ENCODE data around the gene SMARCAD1.

Gene SMARCAD1

DNA sequence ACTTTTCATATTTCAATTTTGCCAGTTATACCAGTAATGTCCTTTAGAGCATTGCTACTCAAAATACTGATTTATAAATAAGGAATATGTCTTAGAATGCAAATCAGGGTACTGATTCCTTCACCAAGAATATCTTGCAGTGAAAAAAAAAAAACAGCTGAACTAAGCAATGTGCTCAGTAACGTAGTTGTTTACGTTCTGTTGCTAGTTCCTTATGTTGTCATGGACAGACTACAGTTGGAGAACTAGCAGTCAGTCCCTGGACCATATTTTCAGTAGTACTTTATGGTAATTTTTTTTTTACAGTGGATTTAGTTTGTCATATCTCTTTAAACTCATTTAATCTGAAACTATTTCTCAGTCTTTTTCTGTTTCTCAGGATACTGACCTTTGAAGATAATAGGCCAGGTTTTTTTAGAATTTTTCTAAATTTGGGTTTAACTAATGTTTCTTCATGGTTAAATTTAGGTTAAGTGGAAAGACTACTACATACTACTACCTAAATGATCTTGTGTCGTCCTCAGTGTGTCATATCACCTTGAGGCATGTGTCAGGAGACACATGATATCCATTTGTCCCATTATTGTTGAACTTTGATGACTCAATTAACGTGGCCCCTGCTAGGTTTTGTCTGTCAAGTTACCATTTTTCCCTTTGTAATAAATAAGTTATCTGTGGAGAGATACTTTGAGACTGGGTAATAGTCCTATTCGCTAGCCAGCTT is 21.0 kb downstream of the SMARCAD1 start:
- Histone ChIP-seq H3K36me3 (ENCODE audit: control insufficient read depth, insufficient read depth, low read length) (0 out of 2 replicates have a peak, but pooled peaks cover 4% of the 10 kb centered on the region), H3K4me3 (ENCODE audit: low read length) (no peak overlapping the region), H3K27me3 (ENCODE audit: control insufficient read depth, insufficient read depth, low read length) (no peaks in the 10 kb centered on the region; the same call in 1 of the 2 replicates), H3K9me3 (ENCODE audit: control insufficient read depth, insufficient read depth, low read length) (no peaks in the 10 kb centered on the region), H3K4me1 (ENCODE audit: control insufficient read depth, insufficient read depth, low read length) (no peaks in the 10 kb centered on the region), H3K27ac (ENCODE audit: low read length) (no peak overlapping the region)
- no CpG with 5 or more reads among the region's 5 CpGs for WGBS (ENCODE audit: insufficient coverage, insufficient read length)
- no peak for DNase-seq (ENCODE audit: low read depth, low spot score)

DNA sequence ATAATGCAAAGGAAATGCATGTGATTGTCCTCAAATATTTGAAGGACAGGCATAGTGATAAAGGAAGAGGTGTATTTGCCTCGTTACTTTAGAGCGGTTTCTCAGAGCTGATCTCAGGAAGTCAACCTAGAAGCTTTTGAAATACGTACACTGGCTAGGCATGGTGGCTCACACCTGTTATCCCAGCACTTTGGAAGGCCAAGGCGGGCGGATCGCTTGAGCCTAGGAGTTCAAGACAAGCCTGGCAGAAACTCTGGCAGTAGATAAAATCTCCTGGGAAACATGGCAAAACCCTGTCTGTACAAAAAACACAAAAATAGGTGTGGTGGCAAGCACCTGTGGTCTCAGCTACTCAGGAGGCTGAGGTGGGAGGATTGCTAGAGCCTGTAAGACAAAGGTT is 24.9 kb downstream of the SMARCAD1 start:
- WGBS (ENCODE audit: insufficient coverage, insufficient read length): no CpG with 5 or more reads among the region's 6 CpGs
- Histone ChIP-seq H3K4me3 (ENCODE audit: low read length) (no peak overlapping the region), H3K27ac (ENCODE audit: low read length) (no peak overlapping the region), H3K4me1 (ENCODE audit: control insufficient read depth, insufficient read depth, low read length) (no peaks in the 10 kb centered on the region), H3K27me3 (ENCODE audit: control insufficient read depth, insufficient read depth, low read length) (no peaks in the 10 kb centered on the region; the same call in 1 of the 2 replicates), H3K36me3 (ENCODE audit: control insufficient read depth, insufficient read depth, low read length) (peaks cover 2% of the 10 kb centered on the region; the same call in 1 of the 2 replicates), H3K9me3 (ENCODE audit: control insufficient read depth, insufficient read depth, low read length) (no peaks in the 10 kb centered on the region)
- no peak for DNase-seq (ENCODE audit: low read depth, low spot score)

GRCh38 chr4:94235825-94236224 is 28.2 kb downstream of the SMARCAD1 start:
- Histone ChIP-seq H3K9me3 (ENCODE audit: control insufficient read depth, insufficient read depth, low read length) (no peaks in the 10 kb centered on the region), H3K27me3 (ENCODE audit: control insufficient read depth, insufficient read depth, low read length) (no peaks in the 10 kb centered on the region), H3K27ac (ENCODE audit: low read length) (no peak overlapping the region), H3K36me3 (ENCODE audit: control insufficient read depth, insufficient read depth, low read length) (peaks cover 4% of the 10 kb centered on the region; the same call in 1 of the 2 replicates), H3K4me1 (ENCODE audit: control insufficient read depth, insufficient read depth, low read length) (no peaks in the 10 kb centered on the region), H3K4me3 (ENCODE audit: low read length) (no peak overlapping the region)
- no peak for DNase-seq (ENCODE audit: low read depth, low spot score)

- H3K27ac ChIP-seq (ENCODE audit: low read length): no peak overlapping the region
- H3K4me1 ChIP-seq (ENCODE audit: control insufficient read depth, insufficient read depth, low read length): no peaks in the 10 kb centered on the region
- no peak overlapping the region for H3K4me3 ChIP-seq (ENCODE audit: low read length)
- no peak for DNase-seq (ENCODE audit: low read depth, low spot score)
- H3K27me3 ChIP-seq (ENCODE audit: control insufficient read depth, insufficient read depth, low read length): no peaks in the 10 kb centered on the region
- H3K36me3 ChIP-seq (ENCODE audit: control insufficient read depth, insufficient read depth, low read length): peaks cover 10% of the 10 kb centered on the region; the same call in 1 of the 2 replicates
- WGBS (ENCODE audit: insufficient coverage, insufficient read length): no CpG with 5 or more reads among the region's 4 CpGs
- no peaks in the 10 kb centered on the region for H3K9me3 ChIP-seq (ENCODE audit: control insufficient read depth, insufficient read depth, low read length)
These were observed 29.6 kb downstream of the SMARCAD1 start for GRCh38 chr4:94237271-94237670.

DNA sequence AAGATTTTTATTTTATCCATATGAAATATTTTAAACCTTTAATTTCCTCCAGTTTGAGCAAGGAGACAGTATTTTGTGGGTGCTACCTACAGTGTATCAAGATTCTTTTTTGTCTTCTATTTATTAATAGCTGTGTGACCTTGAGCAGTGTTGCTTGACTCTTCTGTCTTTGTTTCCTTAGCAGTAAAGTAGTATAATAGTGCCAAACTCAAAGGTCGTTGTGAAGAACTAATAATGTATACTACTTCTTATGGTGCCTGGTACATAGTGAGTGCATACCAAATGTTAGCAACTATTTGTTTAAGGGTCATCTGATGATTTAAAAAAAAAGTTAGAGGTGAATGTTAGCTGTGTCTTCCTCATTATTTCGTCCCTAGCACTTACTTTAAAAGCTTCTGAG is 30.5 kb downstream of the SMARCAD1 start:
- DNase-seq (ENCODE audit: low read depth, low spot score): no peak
- H3K4me3 ChIP-seq (ENCODE audit: low read length): no peak overlapping the region
- H3K4me1 ChIP-seq (ENCODE audit: control insufficient read depth, insufficient read depth, low read length): no peaks in the 10 kb centered on the region
- no peaks in the 10 kb centered on the region for H3K9me3 ChIP-seq (ENCODE audit: control insufficient read depth, insufficient read depth, low read length)
- H3K27ac ChIP-seq (ENCODE audit: low read length): no peak overlapping the region
- H3K27me3 ChIP-seq (ENCODE audit: control insufficient read depth, insufficient read depth, low read length): no peaks in the 10 kb centered on the region
- no CpG with 5 or more reads among the region's 2 CpGs for WGBS (ENCODE audit: insufficient coverage, insufficient read length)
- H3K36me3 ChIP-seq (ENCODE audit: control insufficient read depth, insufficient read depth, low read length): peaks cover 13% of the 10 kb centered on the region; the same call in 1 of the 2 replicates

- DNase-seq (ENCODE audit: low read depth, low spot score): no peak
- no peaks in the 10 kb centered on the region for H3K27me3 ChIP-seq (ENCODE audit: control insufficient read depth, insufficient read depth, low read length)
- peaks cover 14% of the 10 kb centered on the region; the same call in 1 of the 2 replicates for H3K36me3 ChIP-seq (ENCODE audit: control insufficient read depth, insufficient read depth, low read length)
- H3K4me3 ChIP-seq (ENCODE audit: low read length): no peak overlapping the region
- H3K9me3 ChIP-seq (ENCODE audit: control insufficient read depth, insufficient read depth, low read length): no peaks in the 10 kb centered on the region
- H3K27ac ChIP-seq (ENCODE audit: low read length): no peak overlapping the region
- no peaks in the 10 kb centered on the region for H3K4me1 ChIP-seq (ENCODE audit: control insufficient read depth, insufficient read depth, low read length)
These were observed 32.7 kb downstream of the SMARCAD1 start for GRCh38 chr4:94240384-94240783.

GRCh38 chr4:94244087-94244828 is 36.6 kb downstream of the SMARCAD1 start:
- DNase-seq (ENCODE audit: low read depth, low spot score): no peak
- H3K4me1 ChIP-seq (ENCODE audit: control insufficient read depth, insufficient read depth, low read length): no peaks in the 10 kb centered on the region
- no peaks in the 10 kb centered on the region for H3K9me3 ChIP-seq (ENCODE audit: control insufficient read depth, insufficient read depth, low read length)
- no CpG with 5 or more reads among the region's 3 CpGs for WGBS (ENCODE audit: insufficient coverage, insufficient read length)
- no peaks in the 10 kb centered on the region for H3K27me3 ChIP-seq (ENCODE audit: control insufficient read depth, insufficient read depth, low read length)
- H3K27ac ChIP-seq (ENCODE audit: low read length): no peak overlapping the region
- no peak overlapping the region for H3K4me3 ChIP-seq (ENCODE audit: low read length)
- H3K36me3 ChIP-seq (ENCODE audit: control insufficient read depth, insufficient read depth, low read length): peaks cover 12% of the 10 kb centered on the region; the same call in 1 of the 2 replicates

DNA sequence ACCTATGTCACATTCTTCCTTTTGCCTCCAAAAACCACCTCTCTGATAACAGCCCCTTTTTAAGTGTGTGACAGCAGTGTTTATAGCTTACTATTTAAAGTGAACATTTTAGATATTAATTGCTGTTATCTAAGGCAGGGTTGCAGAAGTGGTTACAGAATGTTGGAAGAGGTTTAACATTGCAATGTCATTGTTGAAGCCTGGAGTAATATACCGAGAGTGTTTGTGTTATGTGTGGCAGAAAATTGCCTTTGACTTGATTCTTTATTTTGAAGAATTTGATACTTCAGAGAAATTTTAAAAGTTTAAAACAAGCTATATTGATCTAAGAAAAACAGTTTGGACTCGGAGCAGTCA is 37.1 kb downstream of the SMARCAD1 start:
- Histone ChIP-seq H3K9me3 (ENCODE audit: control insufficient read depth, insufficient read depth, low read length) (no peaks in the 10 kb centered on the region), H3K27me3 (ENCODE audit: control insufficient read depth, insufficient read depth, low read length) (no peaks in the 10 kb centered on the region), H3K27ac (ENCODE audit: low read length) (no peak overlapping the region), H3K4me1 (ENCODE audit: control insufficient read depth, insufficient read depth, low read length) (no peaks in the 10 kb centered on the region), H3K4me3 (ENCODE audit: low read length) (no peak overlapping the region), H3K36me3 (ENCODE audit: control insufficient read depth, insufficient read depth, low read length) (peaks cover 10% of the 10 kb centered on the region; the same call in 1 of the 2 replicates)
- no CpG with 5 or more reads among the region's 2 CpGs for WGBS (ENCODE audit: insufficient coverage, insufficient read length)
- DNase-seq (ENCODE audit: low read depth, low spot score): no peak

- Histone ChIP-seq H3K9me3 (ENCODE audit: control insufficient read depth, insufficient read depth, low read length) (no peaks in the 10 kb centered on the region), H3K4me1 (ENCODE audit: control insufficient read depth, insufficient read depth, low read length) (no peaks in the 10 kb centered on the region), H3K36me3 (ENCODE audit: control insufficient read depth, insufficient read depth, low read length) (peaks cover 8% of the 10 kb centered on the region; the same call in 1 of the 2 replicates), H3K27me3 (ENCODE audit: control insufficient read depth, insufficient read depth, low read length) (no peaks in the 10 kb centered on the region), H3K27ac (ENCODE audit: low read length) (no peak overlapping the region), H3K4me3 (ENCODE audit: low read length) (no peak overlapping the region)
- no peak for DNase-seq (ENCODE audit: low read depth, low spot score)
These were observed 43.4 kb downstream of the SMARCAD1 start for GRCh38 chr4:94251094-94251493.

DNA sequence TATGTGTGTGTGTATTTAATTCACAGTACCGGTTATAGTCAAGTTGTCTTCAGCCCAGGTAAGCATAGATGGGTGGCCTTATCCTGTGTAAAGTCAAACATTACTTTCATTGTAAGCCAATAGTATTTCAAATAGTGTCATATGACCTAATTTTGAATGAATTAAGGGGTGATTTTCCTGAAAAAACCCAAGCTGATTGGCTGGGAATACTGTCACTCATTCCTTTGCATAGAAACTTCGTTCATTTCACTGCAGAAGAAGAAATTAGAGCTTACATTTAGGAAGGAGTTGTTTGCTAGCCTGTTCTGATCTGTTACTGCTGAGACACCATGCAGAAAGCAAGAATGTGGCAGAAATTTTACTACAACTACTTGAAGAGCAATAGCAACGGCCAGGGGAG is 45.4 kb downstream of the SMARCAD1 start:
- Histone ChIP-seq H3K27me3 (ENCODE audit: control insufficient read depth, insufficient read depth, low read length) (no peaks in the 10 kb centered on the region), H3K9me3 (ENCODE audit: control insufficient read depth, insufficient read depth, low read length) (no peaks in the 10 kb centered on the region), H3K4me3 (ENCODE audit: low read length) (no peak overlapping the region), H3K36me3 (ENCODE audit: control insufficient read depth, insufficient read depth, low read length) (peaks cover 8% of the 10 kb centered on the region; the same call in 1 of the 2 replicates), H3K27ac (ENCODE audit: low read length) (no peak overlapping the region), H3K4me1 (ENCODE audit: control insufficient read depth, insufficient read depth, low read length) (no peaks in the 10 kb centered on the region)
- WGBS (ENCODE audit: insufficient coverage, insufficient read length): no CpG with 5 or more reads among the region's 3 CpGs
- DNase-seq (ENCODE audit: low read depth, low spot score): no peak
